ENCODE results near the gene CHI3L2. TPM values are rescaled to one million over a fixed set of nuclear protein-coding genes. Genes with fewer than 3 reads are reported as not detected.

Gene CHI3L2
- total and polyA plus RNA-seq, 12 donors: 0.33 to 9.1 (median 2.7) TPM; not detected in 1

- no peaks in the 10 kb centered on the region for H3K27me3 ChIP-seq
- intact Hi-C loops (cut with DNase I): no loop called here
- DNase-seq: no peak
- H3K9me3 ChIP-seq (replicated peaks in 1 of 3): no peaks in the 10 kb centered on the region
- no peak overlapping the region for H3K4me3 ChIP-seq
- no peak overlapping the region for H3K27ac ChIP-seq
- no peaks in the 10 kb centered on the region for H3K36me3 ChIP-seq (replicated peaks in 1 of 2)
- TF ChIP-seq CTCF (IDR thresholded peaks at IDR 0.05) (no peak), POLR2A (IDR thresholded peaks at IDR 0.05) (no peak)
- no peaks in the 10 kb centered on the region for H3K4me1 ChIP-seq (replicated peaks in 1 of 2)
Observed at GRCh38 chr1:111283838-111284237, 56.3 kb downstream of the CHI3L2 start.

- no peak overlapping the region for H3K27ac ChIP-seq
- H3K27me3 ChIP-seq: no peaks in the 10 kb centered on the region
- no peak for DNase-seq
- H3K9me3 ChIP-seq (replicated peaks in 1 of 3): no peaks in the 10 kb centered on the region
- TF ChIP-seq CTCF (IDR thresholded peaks at IDR 0.05) (no peak), POLR2A (IDR thresholded peaks at IDR 0.05) (no peak)
- WGBS, 4 donors: 69 to 74% (median 71%) methylated on average over 2 of the region's 2 CpGs
- no peak overlapping the region for H3K4me3 ChIP-seq
- H3K36me3 ChIP-seq (replicated peaks in 1 of 2): no peaks in the 10 kb centered on the region
- H3K4me1 ChIP-seq (replicated peaks in 1 of 2): no peaks in the 10 kb centered on the region
- intact Hi-C loops (cut with DNase I): no loop called here
Observed at GRCh38 chr1:111285879-111286278, 58.4 kb downstream of the CHI3L2 start.

GRCh38 chr1:111286912-111287311 is 59.4 kb downstream of the CHI3L2 start:
- H3K36me3 ChIP-seq (replicated peaks in 1 of 2): no peaks in the 10 kb centered on the region
- TF ChIP-seq POLR2A (IDR thresholded peaks at IDR 0.05): no peak
- no peak for TF ChIP-seq CTCF (IDR thresholded peaks at IDR 0.05)
- intact Hi-C loops (cut with DNase I): no loop called here
- no peak for DNase-seq
- no peak overlapping the region for H3K4me3 ChIP-seq
- 0 to 37% (median 0%) methylated on average over 1 of the region's 1 CpG for WGBS, 4 donors
- H3K4me1 ChIP-seq (replicated peaks in 1 of 2): no peaks in the 10 kb centered on the region
- H3K27me3 ChIP-seq: no peaks in the 10 kb centered on the region
- H3K27ac ChIP-seq: no peak overlapping the region
- no peaks in the 10 kb centered on the region for H3K9me3 ChIP-seq (replicated peaks in 1 of 3)

- no peak overlapping the region for H3K27ac ChIP-seq
- intact Hi-C loops (cut with DNase I): no loop called here
- H3K4me3 ChIP-seq: no peak overlapping the region
- DNase-seq: no peak
- no peaks in the 10 kb centered on the region for H3K36me3 ChIP-seq (replicated peaks in 1 of 2)
- H3K4me1 ChIP-seq (replicated peaks in 1 of 2): no peaks in the 10 kb centered on the region
- 48 to 61% (median 55%) methylated on average over 4 to 5 of the region's 5 CpGs for WGBS, 4 donors
- no peaks in the 10 kb centered on the region for H3K27me3 ChIP-seq
- no peaks in the 10 kb centered on the region for H3K9me3 ChIP-seq (replicated peaks in 1 of 3)
- TF ChIP-seq POLR2A (IDR thresholded peaks at IDR 0.05) (no peak), CTCF (IDR thresholded peaks at IDR 0.05) (no peak)
Observed at GRCh38 chr1:111289371-111289770, 61.9 kb downstream of the CHI3L2 start.

Data from adrenal gland (tissue), 12 donors.